Measurements from ENCODE around the gene ELOVL3. TPM values are rescaled to one million over a fixed set of nuclear protein-coding genes. Genes with fewer than 3 reads are reported as not detected.

ELOVL3 gene
- total and polyA plus RNA-seq, 2 of the 13 experiments (the other 11 are each of a cell fraction or from before 2014, with no cell fraction given) = 0.58 to 0.69 TPM

DNA sequence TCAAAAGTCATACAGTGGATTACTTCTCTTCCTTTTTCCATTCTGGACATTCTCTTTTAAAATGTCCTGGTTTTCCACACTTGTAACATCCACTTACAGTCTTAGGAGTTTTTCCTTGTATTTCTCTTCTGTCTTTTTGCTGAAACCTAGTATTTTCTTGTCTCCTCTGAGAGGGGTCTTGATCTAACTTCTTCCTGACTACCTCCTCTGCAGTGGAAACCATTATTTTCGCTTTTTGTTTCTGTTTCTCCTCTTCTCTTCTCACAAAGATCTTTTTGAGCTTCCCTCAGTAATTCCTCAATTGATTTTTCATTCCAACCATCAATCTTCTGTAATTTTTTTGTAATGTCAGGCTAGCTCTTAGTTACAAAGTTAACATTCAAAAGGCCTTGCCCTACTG, 23.7 kb upstream of the ELOVL3 start:
- in situ Hi-C loops (cut with HindIII; ENCODE audit: extremely low pct_ligation_motif_present, low pct_unique_long_range_greater_than_20kb) = no loop called here
- ChIA-PET CTCF (ENCODE audit: low intra/inter-chr PET ratio, low total read pairs) (no interaction called here), POLR2A (no interaction called here)
- Histone ChIP-seq H4K20me1 (ENCODE audit: insufficient read depth, low read length) (no peaks in the 10 kb centered on the region), H3K27ac (ENCODE audit: extremely low read length, insufficient read depth, low read length) (no peak overlapping the region), H3K27me3 (ENCODE audit: control insufficient read depth in 1 of 2, insufficient read depth in 2 of 2, low read length in 2 of 2) (no peaks in the 10 kb centered on the region; a peak in 2 of 5 replicates), H3K79me2 (ENCODE audit: insufficient read depth, low read length) (no peaks in the 10 kb centered on the region), H3K4me1 (ENCODE audit: insufficient read depth, low read length) (peaks cover 12% of the 10 kb centered on the region), H3K36me3 (replicated peaks in 1 of 2; ENCODE audit: control insufficient read depth in 1 of 2, insufficient read depth in 2 of 2, low read length in 2 of 2) (no peaks in the 10 kb centered on the region), H2AFZ (ENCODE audit: low read length) (no peak overlapping the region), H3K9me3 (ENCODE audit: low read length) (no peaks in the 10 kb centered on the region), H3K9ac (ENCODE audit: insufficient read depth, low read depth, low read length) (no peak overlapping the region), H3K4me3 (replicated peaks in 1 of 3; ENCODE audit: insufficient read depth in 1 of 3, low read depth in 2 of 3, low read length in 3 of 3) (no peak overlapping the region), H3K4me2 (ENCODE audit: low read depth, low read length) (no peak overlapping the region)
- WGBS (ENCODE audit: low lambda C conversion rate) = 2% methylated on average over 1 of the region's 1 CpG
- DNase-seq (ENCODE audit: low spot score) (no peak), FAIRE-seq (no peak), ATAC-seq (no peak)
- intact Hi-C loops (cut with micrococcal nuclease; ENCODE audit: unreplicated experiment) = no loop called here
- TF ChIP-seq ZNF292 (CRISPR knock-in tag; IDR thresholded peaks at IDR 0.05; ENCODE audit: borderline replicate concordance, low read depth) = no peak
- no peak for TF ChIP-seq ZNF30 (CRISPR knock-in tag; IDR thresholded peaks at IDR 0.05)
- no peak for TF ChIP-seq ZNF615 (CRISPR knock-in tag; IDR thresholded peaks at IDR 0.05; ENCODE audit: borderline replicate concordance)
- TF ChIP-seq RBAK (CRISPR knock-in tag; IDR thresholded peaks at IDR 0.05) = no peak
- no peak for TF ChIP-seq NFKB2 (CRISPR knock-in tag; IDR thresholded peaks at IDR 0.05; ENCODE audit: borderline replicate concordance)
- no TSS peak for BruUV-seq (replicated peaks)

DNA sequence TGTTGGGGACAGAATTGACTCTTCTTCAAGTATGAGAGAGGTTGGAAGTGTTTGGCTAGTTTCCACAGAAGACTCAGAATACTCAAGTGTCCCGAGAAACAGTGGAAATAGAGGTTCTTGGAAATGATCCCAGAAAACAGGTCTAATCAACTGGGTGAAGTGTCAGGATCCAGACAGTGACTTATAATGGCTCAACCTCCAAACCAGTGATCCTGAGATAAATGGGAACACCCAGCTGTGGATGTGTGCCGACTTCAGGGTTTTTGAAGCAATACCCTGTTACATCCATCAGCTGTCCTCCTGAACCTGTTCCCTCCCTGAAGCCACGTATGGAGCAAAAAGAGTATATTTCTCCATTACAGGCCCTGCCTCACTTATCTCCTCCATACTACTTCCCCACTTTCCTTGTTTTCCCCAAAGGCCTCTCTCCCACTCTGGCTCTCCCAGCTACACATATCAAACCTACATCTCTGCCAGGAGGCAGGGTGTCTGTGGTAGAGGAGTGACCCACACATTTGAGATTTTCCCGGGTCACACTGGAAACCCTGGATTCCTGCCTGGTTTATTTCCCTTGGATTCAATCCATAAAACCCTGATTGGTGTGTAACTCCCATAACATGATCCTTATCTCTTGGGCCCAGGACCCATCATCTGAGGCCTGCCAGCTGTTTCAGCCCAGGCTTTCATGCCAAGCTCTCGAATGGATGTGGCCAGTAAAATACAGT, 17.6 kb upstream of the ELOVL3 start:
- WGBS (ENCODE audit: low lambda C conversion rate) = 42% methylated on average over 5 of the region's 5 CpGs
- Histone ChIP-seq H3K36me3 (replicated peaks in 1 of 2; ENCODE audit: control insufficient read depth in 1 of 2, insufficient read depth in 2 of 2, low read length in 2 of 2) (no peaks in the 10 kb centered on the region), H3K4me2 (ENCODE audit: low read depth, low read length) (no peak overlapping the region), H3K27ac (ENCODE audit: extremely low read length, insufficient read depth, low read length) (no peak overlapping the region), H3K27me3 (ENCODE audit: control insufficient read depth in 1 of 2, insufficient read depth in 2 of 2, low read length in 2 of 2) (no peaks in the 10 kb centered on the region; a peak in 1 of 5 replicates), H3K4me3 (replicated peaks in 1 of 3; ENCODE audit: insufficient read depth in 1 of 3, low read depth in 2 of 3, low read length in 3 of 3) (no peak overlapping the region), H3K79me2 (ENCODE audit: insufficient read depth, low read length) (no peaks in the 10 kb centered on the region), H3K9ac (ENCODE audit: insufficient read depth, low read depth, low read length) (no peak overlapping the region), H3K9me3 (ENCODE audit: low read length) (no peaks in the 10 kb centered on the region), H3K4me1 (ENCODE audit: insufficient read depth, low read length) (peaks cover 18% of the 10 kb centered on the region), H4K20me1 (ENCODE audit: insufficient read depth, low read length) (no peaks in the 10 kb centered on the region), H2AFZ (ENCODE audit: low read length) (no peak overlapping the region)
- ChIA-PET POLR2A (no interaction called here), CTCF (ENCODE audit: low intra/inter-chr PET ratio, low total read pairs) (no interaction called here)
- no TSS peak for BruUV-seq (replicated peaks)
- DNase-seq (ENCODE audit: low spot score) (no peak), FAIRE-seq (no peak), ATAC-seq (no peak)
- in situ Hi-C loops (cut with HindIII; ENCODE audit: extremely low pct_ligation_motif_present, low pct_unique_long_range_greater_than_20kb) = no loop called here
- intact Hi-C loops (cut with micrococcal nuclease; ENCODE audit: unreplicated experiment) = no loop called here
- TF ChIP-seq HOXD1 (CRISPR knock-in tag; IDR thresholded peaks at IDR 0.05) (no peak), RBM39 (IDR thresholded peaks at IDR 0.05; ENCODE audit: low read depth, low read length, poor library complexity, severe bottlenecking) (no peak), ZFP36L1 (CRISPR knock-in tag; IDR thresholded peaks at IDR 0.05) (no peak), U2AF2 (IDR thresholded peaks at IDR 0.05; ENCODE audit: low read depth, low read length) (no peak)
- TF ChIP-seq, protein P1, sequence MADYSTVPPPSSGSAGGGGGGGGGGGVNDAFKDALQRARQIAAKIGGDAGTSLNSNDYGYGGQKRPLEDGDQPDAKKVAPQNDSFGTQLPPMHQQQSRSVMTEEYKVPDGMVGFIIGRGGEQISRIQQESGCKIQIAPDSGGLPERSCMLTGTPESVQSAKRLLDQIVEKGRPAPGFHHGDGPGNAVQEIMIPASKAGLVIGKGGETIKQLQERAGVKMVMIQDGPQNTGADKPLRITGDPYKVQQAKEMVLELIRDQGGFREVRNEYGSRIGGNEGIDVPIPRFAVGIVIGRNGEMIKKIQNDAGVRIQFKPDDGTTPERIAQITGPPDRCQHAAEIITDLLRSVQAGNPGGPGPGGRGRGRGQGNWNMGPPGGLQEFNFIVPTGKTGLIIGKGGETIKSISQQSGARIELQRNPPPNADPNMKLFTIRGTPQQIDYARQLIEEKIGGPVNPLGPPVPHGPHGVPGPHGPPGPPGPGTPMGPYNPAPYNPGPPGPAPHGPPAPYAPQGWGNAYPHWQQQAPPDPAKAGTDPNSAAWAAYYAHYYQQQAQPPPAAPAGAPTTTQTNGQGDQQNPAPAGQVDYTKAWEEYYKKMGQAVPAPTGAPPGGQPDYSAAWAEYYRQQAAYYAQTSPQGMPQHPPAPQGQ (CRISPR knock-in tag; IDR thresholded peaks at IDR 0.05; ENCODE audit: borderline replicate concordance) = no peak
- TF ChIP-seq, protein P2, sequence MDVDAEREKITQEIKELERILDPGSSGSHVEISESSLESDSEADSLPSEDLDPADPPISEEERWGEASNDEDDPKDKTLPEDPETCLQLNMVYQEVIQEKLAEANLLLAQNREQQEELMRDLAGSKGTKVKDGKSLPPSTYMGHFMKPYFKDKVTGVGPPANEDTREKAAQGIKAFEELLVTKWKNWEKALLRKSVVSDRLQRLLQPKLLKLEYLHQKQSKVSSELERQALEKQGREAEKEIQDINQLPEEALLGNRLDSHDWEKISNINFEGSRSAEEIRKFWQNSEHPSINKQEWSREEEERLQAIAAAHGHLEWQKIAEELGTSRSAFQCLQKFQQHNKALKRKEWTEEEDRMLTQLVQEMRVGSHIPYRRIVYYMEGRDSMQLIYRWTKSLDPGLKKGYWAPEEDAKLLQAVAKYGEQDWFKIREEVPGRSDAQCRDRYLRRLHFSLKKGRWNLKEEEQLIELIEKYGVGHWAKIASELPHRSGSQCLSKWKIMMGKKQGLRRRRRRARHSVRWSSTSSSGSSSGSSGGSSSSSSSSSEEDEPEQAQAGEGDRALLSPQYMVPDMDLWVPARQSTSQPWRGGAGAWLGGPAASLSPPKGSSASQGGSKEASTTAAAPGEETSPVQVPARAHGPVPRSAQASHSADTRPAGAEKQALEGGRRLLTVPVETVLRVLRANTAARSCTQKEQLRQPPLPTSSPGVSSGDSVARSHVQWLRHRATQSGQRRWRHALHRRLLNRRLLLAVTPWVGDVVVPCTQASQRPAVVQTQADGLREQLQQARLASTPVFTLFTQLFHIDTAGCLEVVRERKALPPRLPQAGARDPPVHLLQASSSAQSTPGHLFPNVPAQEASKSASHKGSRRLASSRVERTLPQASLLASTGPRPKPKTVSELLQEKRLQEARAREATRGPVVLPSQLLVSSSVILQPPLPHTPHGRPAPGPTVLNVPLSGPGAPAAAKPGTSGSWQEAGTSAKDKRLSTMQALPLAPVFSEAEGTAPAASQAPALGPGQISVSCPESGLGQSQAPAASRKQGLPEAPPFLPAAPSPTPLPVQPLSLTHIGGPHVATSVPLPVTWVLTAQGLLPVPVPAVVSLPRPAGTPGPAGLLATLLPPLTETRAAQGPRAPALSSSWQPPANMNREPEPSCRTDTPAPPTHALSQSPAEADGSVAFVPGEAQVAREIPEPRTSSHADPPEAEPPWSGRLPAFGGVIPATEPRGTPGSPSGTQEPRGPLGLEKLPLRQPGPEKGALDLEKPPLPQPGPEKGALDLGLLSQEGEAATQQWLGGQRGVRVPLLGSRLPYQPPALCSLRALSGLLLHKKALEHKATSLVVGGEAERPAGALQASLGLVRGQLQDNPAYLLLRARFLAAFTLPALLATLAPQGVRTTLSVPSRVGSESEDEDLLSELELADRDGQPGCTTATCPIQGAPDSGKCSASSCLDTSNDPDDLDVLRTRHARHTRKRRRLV (CRISPR knock-in tag; IDR thresholded peaks at IDR 0.05) = no peak

Data from HepG2 (cell line).